MM.1S (cell line): ENCODE results near the gene OR2D2.
A peak's percentile ranks its signal among the peaks of the same experiment; 100 is the strongest.
"Not testable (repeated sequence)": the region's sequence is repeated elsewhere in the genome, so short reads cannot be mapped to it uniquely, and the experiment has no call there.

Experiments
- DNase-seq: peaks from one replicate; pipeline ENCODE4 v3.0.0-alpha.2; 2015
- H2AFZ ChIP-seq: fragments of 300-600 bp; sonication (generic); 2 replicates; pipeline ENCODE4 v1.6.0; 2016; ENCODE audit warnings: antibody characterized with exemption, low read length
- H3F3A ChIP-seq: fragments of 300-600 bp; sonication (generic); 2 replicates; pipeline ENCODE4 v1.6.1; 2016; ENCODE audit warnings: mild to moderate bottlenecking, antibody characterized with exemption, low read length, moderate library complexity, mixed read lengths; ENCODE audit not compliant: insufficient read depth
- H3K27ac ChIP-seq: fragments of 300-600 bp; sonication (generic); 2 replicates; pipeline ENCODE4 v1.5.1; 2016; ENCODE audit warnings: mild to moderate bottlenecking, low read length
- H3K27me3 ChIP-seq: fragments of 300-600 bp; sonication (generic); replicated peaks from 2 replicates; pipeline ENCODE4 v1.6.0; 2016; ENCODE audit warnings: low read length; ENCODE audit not compliant: insufficient read depth
- H3K36me3 ChIP-seq: fragments of 300-600 bp; sonication (generic); replicated peaks from 2 replicates; pipeline ENCODE4 v1.6.1; 2016; ENCODE audit warnings: mild to moderate bottlenecking, low read length, mixed read lengths; ENCODE audit not compliant: insufficient read depth
- H3K4me1 ChIP-seq: fragments of 300-600 bp; sonication (generic); 2 replicates; pipeline ENCODE4 v1.6.1; 2016; ENCODE audit warnings: low read length, mixed read lengths
- H3K4me2 ChIP-seq: fragments of 300-600 bp; sonication (generic); 2 replicates; pipeline ENCODE4 v1.6.0; 2016; ENCODE audit warnings: low read depth, low read length
- H3K4me3 ChIP-seq: fragments of 300-600 bp; sonication (generic); 2 replicates; pipeline ENCODE4 v1.5.1; 2016; ENCODE audit warnings: low read length, mixed read lengths
- H3K79me2 ChIP-seq: fragments of 300-600 bp; sonication (generic); 2 replicates; pipeline ENCODE4 v1.6.1; 2016; ENCODE audit warnings: mixed run types, low read length, mixed read lengths
- H3K9ac ChIP-seq: fragments of 300-600 bp; sonication (generic); 2 replicates; pipeline ENCODE4 v1.6.1; 2016; ENCODE audit warnings: low read length, mixed read lengths
- H3K9me2 ChIP-seq: fragments of 300-600 bp; sonication (generic); replicated peaks from 2 replicates; pipeline ENCODE4 v1.6.1; 2016; ENCODE audit warnings: mild to moderate bottlenecking, low read length, mixed read lengths; ENCODE audit not compliant: insufficient read depth
- H3K9me3 ChIP-seq: fragments of 300-600 bp; sonication (generic); replicated peaks from 2 replicates; pipeline ENCODE4 v1.6.1; 2016; ENCODE audit warnings: mild to moderate bottlenecking, low read length, mixed read lengths; ENCODE audit not compliant: insufficient read depth
- H4K20me1 ChIP-seq: fragments of 300-600 bp; sonication (generic); 2 replicates; pipeline ENCODE4 v1.6.1; 2016; ENCODE audit warnings: mild to moderate bottlenecking, low read length, moderate library complexity, mixed read lengths; ENCODE audit not compliant: insufficient read depth
- EZH2 ChIP-seq: fragments of 300-600 bp; sonication (generic); optimal IDR thresholded peaks from 2 replicates; pipeline ENCODE3; 2017; ENCODE audit warnings: low read depth, mild to moderate bottlenecking, antibody characterized with exemption, low read length, mixed read lengths
- EZH2phosphoT487 ChIP-seq: fragments of 300-600 bp; sonication (generic); IDR thresholded peaks from 2 replicates; pipeline ENCODE4 v1.6.1; 2018; ENCODE audit warnings: antibody characterized with exemption, low read length
- TF ChIP-seq, protein P1 (sequence below): fragments of 300-600 bp; sonication (generic); IDR thresholded peaks from 2 replicates; pipeline ENCODE4 v1.5.1; 2016; ENCODE audit warnings: antibody characterized with exemption, low read length, mixed read lengths

The OR2D2 gene

DNA sequence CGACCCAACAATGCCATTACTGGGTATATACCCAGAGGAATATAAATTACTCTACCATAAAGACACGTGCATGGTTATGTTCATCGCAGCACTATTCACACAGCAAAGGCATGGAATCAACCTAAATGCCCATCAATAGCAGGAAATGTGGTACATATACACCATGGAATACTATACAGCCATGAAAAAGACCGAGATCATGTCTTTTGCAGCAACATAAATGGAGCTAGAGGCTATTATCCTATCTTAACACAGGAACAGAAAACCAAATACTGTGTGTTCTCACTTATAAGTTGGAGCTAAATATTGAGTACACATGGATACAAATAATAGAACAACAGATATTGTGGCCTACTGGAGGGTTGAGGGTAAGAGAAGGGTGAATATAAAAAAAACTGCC is 3.5 kb downstream of the OR2D2 start:
- H3K27ac ChIP-seq = no peak overlapping the region
- no peak overlapping the region for H3K4me2 ChIP-seq
- no peaks in the 10 kb centered on the region for H3K9me2 ChIP-seq
- no peaks in the 10 kb centered on the region for H3F3A ChIP-seq
- no peak for DNase-seq
- no peaks in the 10 kb centered on the region for H3K9me3 ChIP-seq
- no peaks in the 10 kb centered on the region for H3K36me3 ChIP-seq
- no peak overlapping the region for H2AFZ ChIP-seq
- H3K9ac ChIP-seq = no peak overlapping the region
- no peaks in the 10 kb centered on the region for H3K4me1 ChIP-seq
- H4K20me1 ChIP-seq = no peaks in the 10 kb centered on the region
- H3K4me3 ChIP-seq = no peak overlapping the region
- no peak for TF ChIP-seq EZH2
- no peak for TF ChIP-seq EZH2phosphoT487
- TF ChIP-seq, protein P1, sequence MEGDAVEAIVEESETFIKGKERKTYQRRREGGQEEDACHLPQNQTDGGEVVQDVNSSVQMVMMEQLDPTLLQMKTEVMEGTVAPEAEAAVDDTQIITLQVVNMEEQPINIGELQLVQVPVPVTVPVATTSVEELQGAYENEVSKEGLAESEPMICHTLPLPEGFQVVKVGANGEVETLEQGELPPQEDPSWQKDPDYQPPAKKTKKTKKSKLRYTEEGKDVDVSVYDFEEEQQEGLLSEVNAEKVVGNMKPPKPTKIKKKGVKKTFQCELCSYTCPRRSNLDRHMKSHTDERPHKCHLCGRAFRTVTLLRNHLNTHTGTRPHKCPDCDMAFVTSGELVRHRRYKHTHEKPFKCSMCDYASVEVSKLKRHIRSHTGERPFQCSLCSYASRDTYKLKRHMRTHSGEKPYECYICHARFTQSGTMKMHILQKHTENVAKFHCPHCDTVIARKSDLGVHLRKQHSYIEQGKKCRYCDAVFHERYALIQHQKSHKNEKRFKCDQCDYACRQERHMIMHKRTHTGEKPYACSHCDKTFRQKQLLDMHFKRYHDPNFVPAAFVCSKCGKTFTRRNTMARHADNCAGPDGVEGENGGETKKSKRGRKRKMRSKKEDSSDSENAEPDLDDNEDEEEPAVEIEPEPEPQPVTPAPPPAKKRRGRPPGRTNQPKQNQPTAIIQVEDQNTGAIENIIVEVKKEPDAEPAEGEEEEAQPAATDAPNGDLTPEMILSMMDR = no peak
- H3K27me3 ChIP-seq = no peaks in the 10 kb centered on the region
- no peaks in the 10 kb centered on the region for H3K79me2 ChIP-seq

DNA sequence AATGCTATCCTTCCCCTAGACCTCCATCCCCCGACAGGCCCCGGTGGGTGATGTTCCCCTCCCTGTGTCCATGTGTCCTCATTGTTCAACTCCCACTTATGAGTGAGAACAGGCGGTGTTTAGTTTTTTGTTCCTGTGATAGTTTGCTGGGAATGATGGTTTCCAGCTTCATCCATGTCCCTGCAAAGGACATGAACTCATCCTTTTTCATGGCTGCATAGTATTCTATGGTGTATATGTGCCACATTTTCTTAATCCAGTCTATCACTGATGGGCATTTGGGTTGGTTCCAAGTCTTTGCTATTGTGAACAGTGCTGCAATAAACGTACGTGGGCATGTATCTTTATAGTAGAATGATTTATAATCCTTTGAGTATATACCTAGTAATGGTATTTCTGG is 4.6 kb downstream of the OR2D2 start:
- H3K79me2 ChIP-seq, H3K27me3 ChIP-seq, H3K9ac ChIP-seq, H3K4me2 ChIP-seq, H2AFZ ChIP-seq, H3K36me3 ChIP-seq, H3K4me1 ChIP-seq, H4K20me1 ChIP-seq, H3F3A ChIP-seq, DNase-seq, H3K9me2 ChIP-seq, H3K9me3 ChIP-seq, H3K4me3 ChIP-seq, H3K27ac ChIP-seq: not testable (repeated sequence)

DNA sequence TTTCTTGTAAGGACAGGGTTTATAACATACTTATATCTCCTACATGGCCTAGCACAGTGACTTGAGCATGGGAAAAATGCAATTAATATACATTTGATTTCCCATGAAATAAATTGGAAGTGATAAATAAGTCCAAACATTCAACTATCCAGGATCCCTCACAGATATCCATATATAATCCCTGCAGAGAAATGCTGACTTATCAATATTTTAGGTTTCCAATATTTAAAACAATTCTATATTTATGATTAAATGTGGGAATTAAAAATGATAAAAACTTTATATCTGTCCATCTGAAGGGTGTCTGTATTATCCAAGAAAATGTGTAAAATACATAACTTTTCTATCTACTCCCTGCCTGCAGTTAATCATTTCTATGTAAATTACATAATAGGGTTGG is 9.5 kb downstream of the OR2D2 start:
- H3K9me2 ChIP-seq = no peaks in the 10 kb centered on the region
- H4K20me1 ChIP-seq = no peaks in the 10 kb centered on the region
- no peaks in the 10 kb centered on the region for H3K36me3 ChIP-seq
- DNase-seq = no peak
- no peaks in the 10 kb centered on the region for H3K27me3 ChIP-seq
- TF ChIP-seq EZH2phosphoT487 = no peak
- TF ChIP-seq, protein P1 = no peak
- TF ChIP-seq EZH2 = no peak
- no peaks in the 10 kb centered on the region for H3K4me1 ChIP-seq
- no peaks in the 10 kb centered on the region for H3K79me2 ChIP-seq
- H3F3A ChIP-seq = no peaks in the 10 kb centered on the region
- H3K9ac ChIP-seq = no peak overlapping the region
- no peak overlapping the region for H3K4me3 ChIP-seq
- H3K9me3 ChIP-seq = no peaks in the 10 kb centered on the region
- H2AFZ ChIP-seq = no peak overlapping the region
- H3K4me2 ChIP-seq = no peak overlapping the region
- H3K27ac ChIP-seq = no peak overlapping the region

DNA sequence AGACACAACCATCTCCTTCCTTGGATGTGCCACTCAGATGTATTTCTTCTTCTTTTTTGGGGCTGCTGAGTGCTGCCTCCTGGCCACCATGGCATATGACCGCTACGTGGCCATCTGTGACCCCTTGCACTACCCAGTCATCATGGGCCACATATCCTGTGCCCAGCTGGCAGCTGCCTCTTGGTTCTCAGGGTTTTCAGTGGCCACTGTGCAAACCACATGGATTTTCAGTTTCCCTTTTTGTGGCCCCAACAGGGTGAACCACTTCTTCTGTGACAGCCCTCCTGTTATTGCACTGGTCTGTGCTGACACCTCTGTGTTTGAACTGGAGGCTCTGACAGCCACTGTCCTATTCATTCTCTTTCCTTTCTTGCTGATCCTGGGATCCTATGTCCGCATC is 15.4 kb downstream of the OR2D2 start:
- DNase-seq = peak; percentile 32
- H3K79me2 ChIP-seq = no peaks in the 10 kb centered on the region

More for the DNA sequence above, 15.4 kb downstream of the OR2D2 start:
- Histone ChIP-seq H3K4me3 (no peak overlapping the region), H3K9me2 (no peaks in the 10 kb centered on the region), H3K4me1 (no peaks in the 10 kb centered on the region), H3K9me3 (no peaks in the 10 kb centered on the region), H4K20me1 (no peaks in the 10 kb centered on the region), H3F3A (no peaks in the 10 kb centered on the region), H3K27me3 (no peaks in the 10 kb centered on the region), H3K27ac (no peak overlapping the region), H2AFZ (no peak overlapping the region), H3K9ac (no peak overlapping the region), H3K36me3 (no peaks in the 10 kb centered on the region), H3K4me2 (no peak overlapping the region)
- no peak for TF ChIP-seq EZH2
- TF ChIP-seq, protein P1 = no peak
- TF ChIP-seq EZH2phosphoT487 = no peak
